Measurements from ENCODE around the gene NES. TPM values are rescaled to one million over a fixed set of nuclear protein-coding genes. Genes with fewer than 3 reads are reported as not detected.

NES gene
- total RNA-seq, 1 experiment from 2014 or later: 0.37 TPM

DNA sequence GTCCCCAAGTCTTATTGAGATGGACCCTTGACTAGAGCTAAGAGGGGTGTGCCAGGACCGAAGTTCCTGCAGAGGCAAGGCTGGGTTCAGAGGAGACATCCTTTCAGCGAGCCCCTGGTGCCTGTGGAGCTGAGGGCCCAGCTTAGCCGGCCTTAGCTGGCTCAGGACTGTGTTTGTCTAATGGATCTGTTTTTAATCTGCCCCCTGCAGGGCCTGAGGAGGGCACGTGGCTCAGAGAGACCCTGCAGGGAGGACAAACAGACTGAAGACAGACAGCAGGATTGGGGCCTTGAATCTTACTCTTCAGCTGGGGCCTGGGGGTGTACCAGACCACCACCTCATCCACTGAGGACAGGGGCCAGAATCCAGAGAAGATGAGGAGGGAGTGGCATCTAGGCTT, 26.5 kb upstream of the NES start:
- no peak for DNase-seq (ENCODE audit: low read depth)

DNA sequence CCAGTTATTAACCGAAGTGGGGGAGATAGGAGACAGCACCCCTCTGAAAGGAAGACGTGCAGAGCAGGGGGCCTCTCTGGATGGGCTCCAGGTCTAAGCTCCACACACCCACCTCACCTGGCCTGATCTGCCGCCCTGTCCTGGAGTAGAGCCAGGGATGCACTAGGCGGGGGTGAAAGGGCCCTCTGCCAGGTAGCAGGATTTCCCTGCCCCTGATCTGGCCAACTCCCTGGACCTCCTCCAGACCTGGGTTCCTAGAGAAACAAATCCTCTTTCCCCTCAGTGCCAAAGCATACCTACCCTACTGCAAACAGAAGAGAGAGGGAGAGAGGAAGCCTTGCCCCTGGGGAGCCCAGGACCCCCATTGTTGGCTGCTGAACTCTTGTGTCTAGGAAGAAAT, 26.1 kb upstream of the NES start:
- DNase-seq (ENCODE audit: low read depth): no peak

DNA sequence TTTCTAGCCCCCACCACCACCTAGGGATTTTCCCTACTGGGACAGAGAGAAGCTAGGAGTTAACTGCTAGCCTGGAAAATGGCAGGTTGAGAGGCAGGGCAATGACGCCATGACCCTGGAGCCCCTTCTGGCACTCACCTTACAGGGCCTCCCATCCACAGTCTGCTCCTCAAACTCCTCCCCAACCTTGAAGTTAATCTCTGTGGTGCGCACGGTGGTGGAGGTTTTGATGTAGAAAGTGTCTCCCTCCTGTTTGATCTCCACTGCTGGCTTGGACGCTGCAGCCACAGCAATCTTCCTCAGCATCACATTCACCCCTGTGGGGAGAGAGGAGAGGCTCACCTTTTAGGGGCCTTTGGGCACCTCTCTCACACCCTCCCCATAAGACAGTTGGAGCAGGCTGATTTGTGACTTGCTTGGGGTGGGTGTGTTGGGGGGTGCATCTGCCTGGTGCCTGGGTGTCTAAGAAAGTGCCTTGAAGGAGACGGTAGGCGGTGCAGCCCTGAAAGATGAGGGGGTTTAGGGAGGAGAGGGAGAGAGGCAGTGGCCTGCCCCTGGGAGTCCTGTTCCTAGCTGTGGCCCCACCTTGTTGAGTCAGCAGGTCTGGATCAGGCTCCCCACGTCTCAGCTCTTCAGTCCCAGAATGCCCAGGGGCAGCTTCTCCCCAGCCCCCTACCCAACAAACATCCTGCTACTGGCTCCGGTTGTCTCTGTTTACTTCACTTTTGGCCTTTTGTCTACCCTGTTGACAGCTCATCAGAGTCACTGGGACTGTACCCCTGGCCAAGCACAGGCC, 23.7 kb upstream of the NES start:
- no peak for DNase-seq (ENCODE audit: low read depth)

DNA sequence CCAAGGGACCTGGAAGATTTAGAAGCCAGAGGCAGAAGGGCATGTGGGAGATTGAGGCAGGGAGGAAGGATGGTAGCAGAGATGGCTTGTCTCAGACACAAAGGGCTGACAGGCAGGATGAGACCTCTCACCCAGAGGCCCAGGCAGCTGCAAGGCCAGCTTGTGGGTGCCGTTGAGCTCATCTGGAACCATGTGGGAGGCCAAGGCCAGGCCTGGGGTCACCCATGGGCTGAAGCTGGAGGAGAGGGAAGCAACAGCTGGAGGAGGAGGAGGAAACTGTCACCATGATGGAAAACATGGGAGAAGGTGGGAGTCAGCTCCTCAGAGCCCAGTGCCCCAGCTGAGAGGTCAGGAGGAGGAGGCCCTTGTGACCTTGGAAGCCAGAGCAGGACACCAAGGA, 21.8 kb upstream of the NES start:
- DNase-seq (ENCODE audit: low read depth): no peak

DNA sequence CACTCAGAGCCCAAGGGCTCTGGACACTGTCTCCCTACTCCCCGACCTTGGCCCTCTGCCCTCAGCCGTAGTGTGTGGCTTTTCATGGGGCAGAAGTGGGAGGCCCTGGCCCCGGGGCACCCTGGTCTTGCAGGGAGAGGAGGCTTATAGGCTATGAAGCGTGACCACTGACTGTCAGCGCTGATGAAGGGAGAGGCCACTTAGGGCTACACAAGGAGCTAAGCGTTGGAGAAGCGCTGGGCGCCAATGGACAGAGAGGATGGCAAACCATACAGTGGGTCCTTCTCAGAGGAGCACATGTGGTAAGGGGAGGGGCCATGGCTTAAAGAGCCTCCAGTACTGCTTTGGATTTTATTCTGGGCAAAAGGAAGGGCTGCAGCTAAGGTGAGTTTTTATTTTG, 20.3 kb upstream of the NES start:
- no peak for DNase-seq (ENCODE audit: low read depth)

DNA sequence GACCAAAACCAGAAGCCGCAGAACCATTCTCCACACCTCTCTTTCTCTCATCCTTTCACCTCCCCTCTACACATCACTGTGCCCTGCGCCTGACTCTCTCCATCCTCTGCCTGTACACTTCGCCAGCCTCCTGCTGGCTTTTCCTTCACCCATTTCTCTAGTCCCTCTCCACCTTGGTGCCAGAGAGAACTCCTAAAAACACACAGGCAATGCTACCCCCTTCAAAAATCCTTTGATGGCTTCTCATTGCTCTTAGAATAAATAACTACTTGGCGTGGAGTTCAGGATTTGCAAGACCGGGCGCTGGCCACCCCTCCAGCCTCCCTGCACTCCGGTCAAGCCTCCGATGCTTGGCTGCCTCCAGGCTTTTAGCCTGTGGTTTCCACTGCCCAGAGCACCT, 19.5 kb upstream of the NES start:
- DNase-seq (ENCODE audit: low read depth): no peak

DNA sequence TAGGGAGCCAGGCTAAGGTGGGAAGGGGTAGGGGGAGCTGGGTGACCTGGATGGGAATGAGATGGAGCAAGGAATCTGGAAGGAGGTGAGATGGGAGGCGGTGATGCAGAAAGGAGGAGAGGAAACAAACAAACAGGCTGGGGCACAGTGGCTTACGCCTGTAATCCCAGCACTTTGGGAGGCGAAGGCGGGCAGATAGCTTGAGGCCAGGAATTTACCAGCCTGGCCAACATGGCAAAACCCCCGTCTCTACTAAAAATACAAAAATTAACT, 17.4 kb upstream of the NES start:
- DNase-seq (ENCODE audit: low read depth): no peak

DNA sequence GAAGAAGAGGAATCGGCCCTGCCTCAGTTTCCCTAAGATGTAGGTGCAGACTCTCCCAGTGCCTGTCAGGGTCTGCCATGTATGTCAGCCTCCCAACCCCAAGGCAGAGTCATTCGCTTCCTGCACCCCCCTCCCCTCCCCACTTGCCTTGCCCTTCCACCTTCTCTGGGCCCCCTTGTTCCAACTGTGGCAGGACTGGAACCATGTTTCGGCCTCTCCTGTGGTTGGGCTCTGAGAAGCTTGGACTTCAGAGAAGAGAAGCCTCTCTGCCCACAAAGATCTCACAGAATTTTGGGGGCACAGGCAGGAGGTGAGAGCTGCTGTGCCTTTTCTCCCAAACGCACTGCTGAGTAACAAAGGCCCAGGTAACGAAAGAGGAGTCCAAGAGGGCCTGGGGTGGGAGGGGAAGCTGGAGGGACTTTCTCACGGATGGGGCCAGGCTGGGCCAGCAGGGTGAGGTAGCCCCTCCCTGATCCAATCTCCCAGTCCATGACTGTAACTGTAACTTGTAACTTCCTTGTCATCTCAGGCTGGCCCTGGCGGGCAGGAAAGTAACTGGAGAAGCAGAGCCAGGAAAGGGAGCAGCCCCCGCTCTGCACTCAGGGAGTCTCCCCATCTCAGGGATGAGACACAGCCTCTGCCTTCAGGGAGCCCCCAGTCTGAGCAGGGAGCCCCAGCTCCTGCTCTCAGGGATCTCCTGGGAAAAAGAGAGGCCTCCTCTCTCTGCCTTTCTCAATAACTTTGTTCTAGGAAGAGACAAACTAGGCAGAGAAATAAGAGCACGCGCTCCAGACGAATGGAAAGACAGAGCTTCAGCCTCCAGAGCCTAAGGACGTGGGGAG, 16.9 kb upstream of the NES start:
- DNase-seq (ENCODE audit: low read depth): peak; percentile 40

DNA sequence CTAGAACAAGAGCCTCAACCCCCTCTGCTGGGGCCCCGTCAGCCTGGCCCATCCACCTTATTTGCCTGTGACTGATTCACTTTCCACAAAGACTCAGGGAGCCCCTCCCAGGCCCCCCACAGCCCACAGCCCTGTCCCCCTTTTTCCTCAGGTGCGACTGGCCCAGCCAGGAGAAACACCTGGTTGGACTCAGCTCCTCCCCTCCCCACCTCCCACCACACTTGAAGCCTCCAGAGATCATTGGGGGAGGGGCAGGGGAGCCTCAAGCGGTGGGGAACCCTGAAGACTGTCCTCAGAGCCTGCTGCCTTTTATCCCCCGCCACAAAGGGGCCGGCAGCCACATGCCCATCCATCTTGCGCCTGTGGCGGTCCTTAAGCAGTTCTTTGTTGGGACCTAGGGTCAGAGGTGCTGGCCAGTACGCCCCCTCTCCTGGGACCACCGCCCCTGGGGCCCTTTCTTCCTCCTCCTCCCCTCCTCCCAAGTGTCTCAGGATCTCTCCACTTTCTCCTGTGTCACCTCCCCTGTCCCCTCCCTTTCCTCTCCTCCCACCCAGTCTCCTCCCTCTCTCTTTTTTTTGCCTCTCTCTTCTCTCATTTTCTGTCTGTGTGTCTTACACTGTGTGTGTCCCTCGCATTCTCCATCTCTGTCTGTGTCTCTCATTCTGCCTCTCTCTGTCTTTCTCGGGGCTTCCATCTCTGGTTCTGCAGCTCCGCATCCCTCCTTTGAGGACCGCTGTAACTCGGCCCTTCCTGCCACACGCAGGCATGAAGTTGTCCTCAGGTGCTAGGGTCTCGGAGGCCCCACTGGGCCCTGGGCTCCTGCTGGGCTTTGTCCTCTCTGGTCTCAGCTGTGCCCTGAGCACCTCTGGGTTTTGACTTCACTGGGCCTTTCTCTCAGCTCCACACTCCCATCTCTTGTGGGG, 16.0 kb upstream of the NES start:
- peak; percentile 46 for DNase-seq (ENCODE audit: low read depth)

DNA sequence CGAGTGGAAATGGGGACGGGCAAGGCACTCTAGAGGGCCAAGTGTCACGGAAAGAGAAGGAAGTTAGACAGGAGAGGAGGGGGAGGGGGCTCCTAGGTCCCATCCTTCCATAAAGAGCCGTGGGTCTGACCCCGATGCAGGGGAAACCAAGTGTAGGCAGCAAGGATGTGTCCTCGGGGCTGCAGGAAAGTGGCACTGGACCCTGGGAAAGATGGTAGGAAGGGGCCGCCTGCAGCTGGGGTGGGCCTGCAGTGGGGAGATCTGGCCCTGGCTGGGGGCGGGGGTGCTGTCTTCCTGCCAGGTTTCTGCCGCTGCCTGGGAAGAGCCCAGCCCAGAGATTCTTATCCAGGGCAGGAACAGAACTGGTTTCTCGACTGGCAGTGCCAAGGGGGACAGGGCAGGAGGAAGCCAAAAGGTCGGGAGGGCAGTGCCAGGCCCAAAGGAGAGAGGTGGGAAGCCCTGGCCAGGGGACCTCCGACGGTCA, 15.3 kb upstream of the NES start:
- DNase-seq (ENCODE audit: low read depth): no peak

DNA sequence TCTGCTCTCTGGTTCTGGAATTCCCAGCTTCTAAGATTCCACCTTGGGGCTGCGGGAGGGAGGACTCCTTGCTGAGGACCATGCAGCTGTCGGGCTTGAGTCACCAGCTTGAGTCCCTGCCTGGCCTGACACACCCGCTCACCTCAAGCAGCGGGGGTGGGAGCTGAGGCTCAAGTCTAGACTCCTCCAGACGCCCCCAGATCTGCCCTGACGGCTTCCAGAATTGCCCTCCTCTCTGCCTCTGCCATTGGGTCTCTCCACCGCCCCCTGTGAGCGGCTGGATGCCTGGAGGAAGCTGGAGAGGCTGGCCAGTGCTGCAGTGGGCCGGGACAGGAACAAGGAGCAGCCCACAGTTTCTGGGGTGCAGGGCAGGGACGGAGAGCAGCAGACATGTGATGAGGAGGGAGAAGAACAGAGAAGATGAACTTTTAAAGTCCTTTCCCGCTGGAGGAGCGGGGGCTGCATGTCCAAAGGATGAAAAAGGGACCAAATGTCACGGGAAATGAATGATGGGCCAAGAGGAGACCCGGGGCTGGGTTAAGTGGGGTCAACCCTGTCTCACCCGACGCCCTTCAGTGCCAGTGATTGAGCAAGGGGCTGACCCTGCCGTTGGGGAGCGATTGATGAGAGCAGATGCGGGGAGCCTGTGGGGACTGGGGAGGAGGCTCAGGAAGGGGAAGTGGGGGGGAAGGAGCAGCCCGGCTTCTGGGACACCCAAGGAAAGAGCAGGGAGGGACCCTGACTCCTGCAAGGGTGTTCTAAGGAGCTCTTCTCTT, 14.6 kb upstream of the NES start:
- DNase-seq (ENCODE audit: low read depth): peak; percentile 66

DNA sequence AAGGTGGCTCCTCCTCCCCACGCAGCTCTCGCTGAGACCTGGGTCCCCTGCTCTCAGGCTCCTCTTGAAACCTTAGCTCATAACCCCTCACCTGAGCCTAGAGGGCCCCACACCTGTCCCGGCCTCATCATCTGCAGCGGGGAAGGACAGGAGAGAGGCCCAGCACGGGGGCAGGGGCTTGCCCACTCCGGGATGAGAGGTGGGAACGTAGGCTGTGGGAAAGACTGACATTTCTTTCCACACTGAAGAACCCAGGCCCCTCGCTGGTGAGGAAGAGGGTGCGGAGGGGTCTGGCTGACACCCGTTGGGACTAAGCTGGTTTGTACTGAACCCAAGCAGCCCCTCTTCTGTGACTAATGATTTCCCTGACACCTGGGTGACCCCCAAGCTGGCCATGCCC, 14.0 kb upstream of the NES start:
- DNase-seq (ENCODE audit: low read depth): no peak

DNA sequence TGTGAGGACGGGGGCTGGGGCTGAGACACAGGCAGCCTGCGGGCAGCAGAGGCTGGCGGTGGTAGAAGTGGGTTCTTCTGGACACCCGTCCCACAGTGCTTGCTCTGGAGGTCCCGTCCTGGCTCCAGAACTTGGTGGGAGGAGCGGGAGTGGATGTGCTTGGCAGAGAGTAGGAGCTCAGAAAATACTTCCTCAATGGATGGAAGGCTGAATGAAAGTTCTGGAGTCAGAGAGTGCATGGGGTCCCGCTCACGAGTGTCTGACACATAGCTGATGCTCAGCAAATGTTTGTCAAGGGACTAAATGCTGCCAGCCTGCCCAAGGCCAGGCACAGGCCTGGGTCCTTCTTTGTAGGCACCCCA, 13.4 kb upstream of the NES start:
- no peak for DNase-seq (ENCODE audit: low read depth)

DNA sequence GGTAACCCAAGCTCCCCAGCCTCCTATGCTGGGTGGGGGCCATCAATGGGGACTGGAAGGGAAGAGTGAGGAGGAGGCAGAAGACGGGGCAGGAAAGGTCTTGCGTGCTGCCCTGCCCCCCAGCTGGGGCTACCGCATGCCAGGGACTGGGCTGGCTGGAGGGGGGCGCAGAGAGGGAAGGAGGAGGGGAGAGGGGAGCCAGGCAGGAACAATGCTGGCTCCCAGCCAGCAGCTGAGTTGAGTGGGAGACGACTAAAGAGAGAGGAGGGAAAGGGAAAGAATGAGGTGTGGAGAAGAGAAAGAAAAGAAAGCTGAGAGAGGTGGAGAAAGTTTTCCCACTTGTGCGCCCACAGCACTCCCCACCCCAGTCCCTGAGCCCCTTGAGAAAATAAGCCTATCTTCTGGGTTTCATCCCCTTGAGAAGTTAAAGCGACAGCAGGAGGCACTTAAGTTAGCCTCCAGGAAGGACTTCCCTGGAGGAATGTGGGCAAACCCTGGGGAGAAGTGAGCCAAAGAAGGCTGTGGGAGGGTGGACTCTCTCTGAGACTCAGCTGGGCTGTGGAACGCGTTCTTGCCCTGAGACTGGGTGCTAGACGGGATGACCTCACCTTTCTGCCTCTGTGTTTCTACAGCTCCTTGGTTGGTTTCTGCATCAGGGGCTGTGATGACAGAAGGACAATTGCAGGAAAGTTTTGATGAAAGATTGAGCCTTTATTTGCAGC, 12.9 kb upstream of the NES start:
- no peak for DNase-seq (ENCODE audit: low read depth)

DNA sequence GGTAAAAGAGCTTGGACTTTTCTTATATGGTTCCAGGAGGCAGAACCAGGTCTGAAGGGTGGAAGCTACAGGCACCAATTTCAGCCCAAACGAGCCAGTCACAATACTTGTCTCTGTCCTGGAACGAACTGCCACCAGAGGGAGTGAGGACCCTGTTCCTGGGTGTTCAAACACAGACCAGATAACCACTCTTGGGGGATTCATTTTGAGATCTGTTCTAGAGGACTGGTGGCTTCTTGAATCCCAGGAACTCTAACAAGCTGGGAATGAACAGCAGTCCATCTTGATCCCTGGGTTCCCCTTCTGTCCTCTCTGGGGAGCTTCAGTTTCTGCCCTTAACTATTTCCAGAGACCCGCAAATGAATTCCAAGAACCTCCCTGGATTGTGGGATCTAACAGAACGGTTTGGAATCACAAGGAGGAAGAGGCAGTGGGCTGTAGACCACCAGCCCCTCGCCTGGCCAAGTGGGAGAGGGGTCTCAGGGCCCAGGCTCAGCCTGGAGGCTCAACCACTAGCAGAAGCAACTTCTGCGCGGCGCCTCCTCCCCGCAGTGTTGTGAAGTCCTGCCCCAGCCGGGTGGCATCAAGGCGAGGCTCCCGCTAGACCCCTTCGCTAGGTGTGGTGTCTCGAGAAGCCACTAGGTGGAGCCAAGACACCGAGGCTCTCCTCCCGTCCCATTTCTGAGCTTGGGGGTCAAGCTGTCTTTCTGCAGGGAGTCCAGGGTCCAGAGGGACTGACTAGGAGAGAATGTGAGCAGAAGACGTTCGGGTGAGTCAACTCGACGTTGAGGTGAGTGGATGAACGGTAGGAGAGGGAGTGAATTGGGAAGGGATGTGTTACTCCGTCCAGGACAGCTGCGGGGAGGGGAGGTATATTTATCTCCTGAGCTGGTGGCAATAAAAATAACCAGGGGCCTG, 12.1 kb upstream of the NES start:
- DNase-seq (ENCODE audit: low read depth): peak; percentile 84

DNA sequence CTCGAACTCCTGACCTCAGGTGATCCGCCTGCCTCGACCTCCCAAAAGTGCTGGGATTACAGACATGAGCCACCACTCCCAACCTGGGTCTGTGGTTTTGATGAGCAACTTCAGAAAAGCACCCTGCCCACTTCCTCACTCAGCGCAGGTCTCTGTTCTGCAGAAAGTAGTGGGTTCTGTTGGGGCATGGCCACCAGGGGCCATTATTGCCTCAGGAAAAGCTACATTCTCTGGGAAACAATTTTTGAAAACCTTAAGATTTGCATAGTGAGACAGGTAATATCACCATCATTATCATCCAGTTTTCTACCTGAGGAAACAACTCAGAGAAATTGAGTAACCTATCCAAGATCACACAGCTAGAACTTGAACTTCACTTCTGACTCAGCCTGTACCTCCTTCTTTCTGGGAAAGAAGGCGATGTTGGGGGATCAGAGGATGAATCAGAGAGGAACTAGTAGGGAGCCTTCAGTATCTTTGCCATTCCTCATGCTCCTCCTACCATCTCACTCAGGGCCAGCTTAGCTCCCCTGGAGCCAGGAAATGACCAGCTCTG, 7.1 kb upstream of the NES start:
- peak; percentile 84 for DNase-seq (ENCODE audit: low read depth)

DNA sequence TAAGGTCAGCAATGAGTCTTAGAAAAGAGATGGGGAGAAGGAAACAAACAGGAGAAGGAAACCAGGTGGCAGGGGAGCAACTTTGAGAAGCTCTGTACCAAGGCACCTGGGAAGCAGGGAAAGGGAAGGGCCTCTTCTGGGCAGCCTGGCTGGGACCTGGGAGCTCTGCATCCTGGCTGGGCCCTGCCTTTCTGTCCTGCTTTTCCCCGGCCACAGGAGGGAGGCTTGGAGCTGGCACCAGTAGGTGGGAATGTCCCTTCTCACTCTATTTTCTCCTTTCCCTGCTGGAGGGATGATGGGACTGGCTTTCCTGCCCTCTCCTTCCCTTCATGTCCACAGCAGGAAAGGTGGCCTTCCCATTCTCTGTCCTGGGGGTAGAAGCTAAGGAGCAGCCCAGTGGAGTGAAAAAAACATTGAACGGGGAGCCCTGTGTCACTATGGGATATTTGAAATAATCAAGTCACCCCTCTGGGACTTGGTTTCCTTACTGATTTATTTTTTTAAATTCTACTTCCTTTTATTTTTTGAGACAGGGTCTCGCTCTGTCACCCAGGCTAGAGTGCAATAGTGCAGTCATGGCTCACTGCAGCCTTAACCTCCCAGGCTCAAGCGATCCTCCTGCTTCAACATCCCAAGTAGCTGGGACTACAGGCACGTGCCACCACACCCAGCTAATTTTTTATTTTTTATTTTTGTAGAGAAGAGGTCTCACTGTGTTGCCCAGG, 5.1 kb upstream of the NES start:
- DNase-seq (ENCODE audit: low read depth): no peak

DNA sequence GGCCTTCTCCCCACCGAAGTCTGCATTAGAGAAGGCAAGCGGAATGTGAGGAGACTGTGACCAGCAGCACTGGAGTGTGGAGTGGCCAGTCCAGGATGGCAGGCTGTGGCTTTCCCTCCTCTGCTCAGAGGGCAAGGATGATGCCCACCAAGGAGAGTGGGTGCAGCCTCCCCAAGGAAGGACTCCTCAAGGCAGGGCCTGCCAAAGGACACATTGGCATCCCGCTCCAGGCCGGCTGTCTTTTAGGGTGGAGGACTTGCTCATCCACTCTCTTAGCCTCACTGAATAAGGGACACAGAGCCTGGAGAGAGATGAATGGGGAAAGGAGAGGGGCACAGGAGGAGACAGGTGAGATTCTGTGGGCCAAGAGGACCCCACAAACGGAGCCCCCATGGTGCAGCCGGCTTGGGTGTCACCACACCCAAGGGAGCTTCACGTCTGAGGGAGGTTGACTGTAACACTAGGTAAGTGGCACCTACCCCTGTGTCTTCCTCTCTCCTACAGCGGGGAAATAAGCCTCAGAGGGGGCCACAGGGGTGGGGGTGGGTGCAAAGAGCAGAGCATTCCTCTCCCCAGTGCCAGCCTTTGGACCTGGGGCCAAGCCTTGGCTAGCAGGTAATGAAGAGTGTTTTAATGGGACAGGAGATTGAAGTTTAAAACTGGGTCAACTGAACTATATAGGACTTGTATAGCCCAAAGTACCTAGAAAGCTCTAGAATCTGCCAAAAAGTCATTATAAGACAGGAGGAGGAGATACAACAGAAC, 4.2 kb upstream of the NES start:
- no peak for DNase-seq (ENCODE audit: low read depth)

All from M059J (cell line).